ENCODE data around the gene SNX33.

DNA sequence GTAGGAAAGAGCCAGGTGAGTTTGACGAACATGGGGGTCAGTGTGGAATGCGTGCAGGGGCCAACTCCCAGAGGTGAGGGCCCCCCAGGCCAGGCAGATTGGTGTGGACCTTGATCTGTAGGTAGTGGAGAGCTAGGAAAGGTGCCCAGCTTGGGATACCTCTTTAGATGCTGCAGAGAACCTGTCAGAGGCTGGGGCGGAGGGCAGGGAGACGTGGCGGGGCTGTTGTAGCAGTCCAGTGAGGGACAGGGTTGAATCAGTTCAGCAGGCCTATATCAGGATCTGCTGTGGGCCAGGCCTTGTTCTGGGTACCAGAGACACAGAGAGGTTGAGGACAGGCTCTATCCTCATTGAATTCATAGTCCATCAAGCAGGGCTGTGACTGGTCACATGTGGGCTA is 8.6 kb downstream of the SNX33 start:
- TF ChIP-seq CTCF (IDR thresholded peaks at IDR 0.05; ENCODE audit: insufficient read depth, low read length, poor library complexity, severe bottlenecking) (no peak), EZH2phosphoT487 (conservative IDR thresholded peaks at IDR 0.05; ENCODE audit: low read length) (no peak)

Data from SU-DHL-6 (cell line).